RPMI7951 (cell line): ENCODE measurements around the gene ATP13A3. TPM values are rescaled to one million over a fixed set of nuclear protein-coding genes. Genes with fewer than 3 reads are reported as not detected.

Experiments used
- DNase-seq: peaks from one replicate; pipeline ENCODE4 v3.0.0-alpha.2; 2012; ENCODE audit warnings: low read depth
- total RNA-seq: library from RNA; depleted of rRNA; stranded (reverse); fragments of >200 nt; shearing (Covaris generic); gene quantifications from 2 replicates; pipeline ENCODE4 v1.2.3, GENCODE V29; 2014

The ATP13A3 gene
- total RNA-seq, 1 experiment from 2014 or later, result 126 TPM

DNA sequence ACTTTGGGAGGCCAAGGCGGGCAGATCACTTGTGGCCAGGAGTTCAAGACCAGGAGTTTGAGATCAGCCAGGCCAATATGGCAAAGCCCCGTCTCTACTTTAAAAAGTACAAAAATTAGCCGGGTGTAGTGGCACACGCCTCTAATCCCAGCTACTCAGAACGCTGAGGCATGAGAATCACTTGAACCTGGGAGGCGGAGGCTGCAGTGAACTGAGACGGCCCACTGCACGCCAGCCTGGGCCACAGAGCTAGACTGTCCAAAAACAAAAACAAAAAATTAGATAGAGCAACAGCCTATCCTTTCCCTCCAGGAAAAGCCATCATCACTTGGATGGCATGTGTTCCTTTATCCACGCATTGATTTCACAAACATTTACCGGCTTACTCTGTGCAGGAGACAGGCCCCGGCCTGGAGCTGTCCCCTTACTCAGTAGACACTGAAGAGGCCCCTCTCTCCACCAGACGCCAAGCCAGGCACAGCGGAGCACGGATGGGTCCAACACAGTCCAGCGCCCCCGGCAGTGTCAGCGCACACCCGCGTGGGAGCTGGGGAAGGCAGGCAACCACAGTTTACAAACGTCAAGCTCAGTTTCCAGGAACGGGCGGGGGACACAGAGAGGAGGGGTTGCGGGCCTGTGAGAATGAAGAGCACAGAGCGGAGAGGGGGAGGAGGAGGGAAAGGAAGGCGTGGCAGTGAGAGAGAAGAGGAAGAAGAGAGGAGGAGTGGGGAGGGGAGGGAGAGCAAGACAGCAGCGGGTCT, 90.8 kb downstream of the ATP13A3 start:
- DNase-seq, result peak; percentile 33

DNA sequence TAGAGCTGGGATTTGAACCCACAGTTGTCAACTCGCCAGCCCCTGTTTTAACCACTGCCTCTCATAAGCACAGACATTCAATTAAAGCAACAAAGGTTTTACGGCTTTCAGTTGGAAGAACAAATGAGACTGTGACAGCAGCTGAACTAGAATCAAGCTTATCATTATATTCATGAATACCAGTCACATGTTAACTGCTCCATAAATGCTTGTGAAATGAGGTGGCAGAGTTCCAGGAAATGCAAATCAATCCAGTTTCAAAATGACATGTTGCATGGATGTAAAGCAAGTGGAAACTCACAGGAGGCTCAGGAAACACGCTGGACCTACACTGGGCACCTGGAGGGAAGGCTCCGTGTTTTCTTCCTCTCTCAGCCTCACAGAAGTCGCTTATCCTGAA, 91.6 kb downstream of the ATP13A3 start:
- no peak for DNase-seq

DNA sequence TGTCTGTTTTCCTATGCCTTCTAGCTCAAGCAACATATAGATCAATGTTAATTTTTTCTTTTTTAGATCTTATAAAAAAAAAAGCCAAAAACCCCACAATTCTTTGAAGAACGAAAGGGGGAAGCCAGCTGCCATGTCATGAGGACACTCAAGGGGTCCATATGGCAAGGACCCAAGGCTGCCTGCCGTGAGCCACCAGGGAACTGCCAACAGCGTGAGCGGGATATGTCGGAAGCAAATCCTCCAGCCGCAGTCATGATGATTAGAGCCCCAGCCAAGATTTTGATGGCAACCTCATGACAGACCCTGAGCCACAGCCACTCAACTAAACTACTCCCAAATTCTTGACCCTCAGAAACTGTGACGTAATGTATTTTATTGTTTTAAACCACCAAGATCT, 94.2 kb downstream of the ATP13A3 start:
- no peak for DNase-seq

DNA sequence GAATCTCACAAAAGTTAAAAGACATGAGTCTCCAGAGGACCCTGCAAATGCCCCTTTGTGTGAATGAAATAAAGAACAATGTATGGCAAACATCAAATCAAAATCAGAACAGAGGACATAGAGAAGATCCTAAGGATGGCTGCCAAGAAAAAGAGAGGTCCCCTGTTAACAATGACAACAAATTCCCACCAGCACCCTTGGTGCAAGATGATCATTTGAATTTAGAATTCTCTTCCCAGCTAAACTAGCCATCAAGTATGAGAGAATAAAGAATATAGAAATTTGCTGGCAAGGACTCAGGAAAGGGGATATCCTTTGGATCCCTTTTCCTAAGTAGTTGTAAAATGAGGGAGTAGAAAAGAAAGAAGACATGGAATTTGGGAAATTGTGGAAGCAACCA, 96.0 kb downstream of the ATP13A3 start:
- DNase-seq, result no peak

DNA sequence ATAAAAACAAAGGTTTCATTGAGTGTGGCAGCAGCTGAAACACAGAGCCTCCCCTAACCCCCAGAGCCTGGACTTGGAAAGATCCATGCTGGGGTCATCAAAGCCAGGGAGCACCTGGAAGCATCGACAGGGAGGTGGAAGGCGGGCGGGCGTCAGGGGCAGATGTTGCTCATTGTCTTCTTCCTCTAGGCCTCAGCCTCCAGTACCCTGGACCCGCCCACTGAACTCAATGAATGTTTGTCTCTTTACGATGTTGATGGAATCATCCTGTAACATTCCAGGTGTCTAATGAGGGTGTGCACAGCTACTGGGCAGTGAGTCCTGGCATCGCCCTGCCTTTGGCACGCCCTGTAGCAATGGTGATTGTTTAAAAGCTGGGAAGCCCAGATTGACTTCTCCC, 97.5 kb downstream of the ATP13A3 start:
- DNase-seq, result no peak

DNA sequence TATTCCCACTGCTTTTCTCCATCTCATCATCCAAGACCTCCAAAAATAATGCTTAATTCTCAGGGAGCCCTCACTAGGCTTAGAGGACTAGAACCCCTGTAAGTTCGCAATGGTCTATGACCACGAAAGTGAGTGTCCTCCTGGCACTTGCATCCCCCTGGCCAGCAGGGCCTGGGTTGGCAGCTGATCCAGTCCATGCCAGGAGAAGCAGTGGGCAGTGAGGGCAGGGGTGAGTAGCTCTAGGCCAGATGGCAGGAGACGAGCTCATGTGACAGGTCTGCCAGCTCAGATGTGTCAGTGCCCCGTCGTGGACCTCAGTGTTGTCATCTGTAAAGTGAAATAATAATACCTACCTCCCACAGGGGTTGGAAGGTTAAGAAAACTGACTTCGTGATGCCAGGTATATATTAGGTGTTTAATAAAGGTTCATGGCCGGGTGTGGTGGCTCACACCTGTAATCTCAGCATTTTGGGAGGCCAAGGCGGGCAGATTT, 98.8 kb downstream of the ATP13A3 start:
- DNase-seq, result no peak

DNA sequence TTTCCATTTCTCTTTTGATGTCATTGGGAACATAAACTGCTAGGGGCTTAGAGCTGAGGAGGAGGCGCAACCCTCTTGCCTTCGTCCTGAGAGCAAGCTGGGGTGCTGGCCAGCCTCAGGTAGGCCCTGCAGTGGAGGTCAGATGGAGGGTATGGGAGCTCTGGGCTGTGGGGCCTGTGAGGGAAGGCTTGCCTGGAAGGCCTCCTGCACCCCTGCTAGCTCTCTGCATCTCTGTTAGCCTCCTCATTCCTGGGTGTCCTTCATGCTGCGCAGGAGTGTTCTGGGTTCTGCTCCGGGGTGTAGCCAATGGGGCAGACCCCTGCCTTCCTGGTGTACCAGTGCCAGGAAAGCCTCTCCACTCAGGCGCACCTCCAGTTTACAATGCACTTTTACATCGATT, 99.5 kb downstream of the ATP13A3 start:
- DNase-seq, result no peak

DNA sequence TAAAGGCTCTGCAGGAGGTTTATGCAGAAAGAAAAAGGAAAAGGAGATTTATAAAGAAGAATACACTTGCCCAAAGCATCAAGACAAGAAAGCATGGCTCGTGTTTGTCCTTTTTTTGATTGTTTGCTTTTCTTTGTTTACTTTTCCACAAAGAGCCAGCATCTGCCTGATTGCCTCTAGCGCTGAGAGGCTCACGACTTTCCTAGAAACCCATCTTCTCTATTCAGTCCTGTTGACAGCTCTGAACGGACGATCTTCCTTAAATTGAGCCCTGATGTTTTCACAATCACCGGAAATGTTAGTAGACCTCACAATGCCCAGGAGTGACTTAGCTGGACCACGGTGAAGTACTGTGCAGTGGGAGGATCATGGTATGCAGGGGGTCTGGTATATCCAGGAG, 100.2 kb downstream of the ATP13A3 start:
- no peak for DNase-seq

DNA sequence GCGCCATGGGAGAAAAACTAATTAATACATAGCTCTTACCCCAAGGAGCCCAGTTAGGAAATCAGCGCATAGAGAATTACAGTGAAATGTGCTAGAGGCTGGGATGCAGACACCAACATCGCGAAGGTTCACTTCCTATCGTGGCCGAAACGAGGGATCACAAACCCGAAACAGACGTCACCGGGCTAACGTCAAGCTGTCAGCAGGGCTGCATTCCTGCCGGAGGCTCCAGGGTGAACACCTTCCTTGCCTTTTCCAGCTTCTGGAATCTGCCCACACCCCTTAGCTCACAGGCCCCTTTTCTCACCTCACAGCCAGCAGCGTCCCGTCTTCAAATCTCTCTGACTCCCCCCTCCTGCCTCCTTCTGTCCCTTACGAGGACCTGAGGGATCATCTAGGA, 100.7 kb downstream of the ATP13A3 start:
- DNase-seq, result no peak

DNA sequence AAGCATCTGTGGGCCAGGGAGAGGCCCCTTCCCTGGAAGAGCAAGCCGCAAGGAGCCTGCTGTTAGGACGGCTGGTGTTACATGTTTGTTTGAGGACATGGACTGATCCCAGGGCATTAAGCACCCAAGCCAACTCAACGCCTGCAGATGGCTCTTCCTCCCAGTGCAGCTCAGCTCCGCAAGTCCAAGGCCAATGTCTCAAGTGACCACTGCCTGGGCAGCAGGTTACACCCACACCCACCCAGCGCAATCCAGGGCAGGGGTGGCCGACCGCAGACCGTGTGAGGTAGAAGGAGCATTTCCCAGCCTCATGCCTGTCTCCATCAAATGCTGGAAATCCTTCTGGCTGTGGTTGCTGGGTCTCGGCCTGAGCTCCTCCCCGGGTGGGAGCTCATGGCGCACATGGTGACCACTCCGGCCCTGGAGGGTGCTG, 102.2 kb downstream of the ATP13A3 start:
- no peak for DNase-seq

DNA sequence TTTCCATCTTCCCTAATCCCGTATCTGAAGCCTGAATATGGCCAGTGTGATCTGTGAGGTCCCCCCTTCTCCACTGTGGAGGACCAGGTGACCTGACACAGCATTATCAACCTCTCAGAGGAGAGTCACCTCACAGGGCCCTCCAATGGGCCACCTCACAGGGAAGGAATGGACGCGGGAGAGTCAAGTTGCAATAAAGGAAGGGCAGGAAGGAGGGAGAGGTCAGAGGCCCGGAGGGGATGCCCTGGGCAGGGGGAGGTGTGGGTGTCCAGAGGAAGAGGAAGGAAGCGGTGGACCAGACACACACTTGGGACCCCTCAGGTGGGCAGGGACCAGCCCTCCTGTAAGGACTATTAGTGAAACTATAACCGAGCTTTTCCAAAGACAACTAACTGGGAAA, 102.6 kb downstream of the ATP13A3 start:
- DNase-seq, result no peak

DNA sequence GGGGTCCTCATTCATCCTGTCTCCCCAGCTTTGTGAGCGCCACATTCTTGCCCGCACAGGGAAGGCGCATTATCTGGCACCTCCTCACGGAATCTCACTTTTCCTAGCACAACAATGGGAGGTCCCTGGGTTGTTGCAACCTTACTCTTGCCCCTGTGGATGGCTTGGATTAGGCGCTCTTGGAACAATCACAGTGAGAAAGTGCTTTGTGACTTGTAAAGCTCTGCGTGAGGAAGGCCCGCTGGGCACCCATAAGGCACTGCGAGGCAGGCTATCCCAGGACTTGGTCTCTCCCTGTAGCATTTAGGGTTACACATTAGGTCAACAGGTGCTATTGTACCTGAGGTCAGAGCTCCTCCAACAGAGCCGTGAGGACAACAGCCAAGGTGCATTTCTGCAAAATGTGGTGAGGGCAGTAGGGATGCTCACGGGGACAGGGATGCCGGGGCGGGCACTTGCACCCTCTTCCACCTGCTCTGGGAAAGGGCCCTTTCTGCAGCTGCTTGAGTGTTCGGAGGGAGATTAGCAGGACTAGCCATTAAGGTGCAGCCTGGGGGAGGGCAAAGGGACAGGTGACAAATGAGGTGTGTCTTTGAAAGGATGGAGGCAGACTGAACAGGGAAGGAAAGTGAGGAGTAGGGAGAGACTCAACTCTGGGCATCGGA, 103.4 kb downstream of the ATP13A3 start:
- DNase-seq, result no peak

DNA sequence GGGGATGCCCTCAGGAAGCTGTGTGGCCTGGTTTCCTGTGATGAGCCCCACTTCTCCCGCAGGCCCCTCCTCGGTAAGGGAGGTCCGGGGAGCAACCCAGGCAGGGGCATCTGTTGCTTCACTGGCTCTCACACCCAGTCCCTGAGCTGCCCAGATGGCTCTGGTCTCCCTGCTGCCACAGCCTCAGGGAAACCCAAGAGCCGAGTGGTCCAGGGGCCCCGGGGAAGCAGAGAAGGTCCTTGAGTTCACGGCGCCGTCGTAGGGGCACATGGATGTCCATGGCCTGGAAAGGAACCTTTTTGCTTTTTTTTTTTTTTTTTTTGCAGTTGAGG, 103.9 kb downstream of the ATP13A3 start:
- DNase-seq, result no peak

DNA sequence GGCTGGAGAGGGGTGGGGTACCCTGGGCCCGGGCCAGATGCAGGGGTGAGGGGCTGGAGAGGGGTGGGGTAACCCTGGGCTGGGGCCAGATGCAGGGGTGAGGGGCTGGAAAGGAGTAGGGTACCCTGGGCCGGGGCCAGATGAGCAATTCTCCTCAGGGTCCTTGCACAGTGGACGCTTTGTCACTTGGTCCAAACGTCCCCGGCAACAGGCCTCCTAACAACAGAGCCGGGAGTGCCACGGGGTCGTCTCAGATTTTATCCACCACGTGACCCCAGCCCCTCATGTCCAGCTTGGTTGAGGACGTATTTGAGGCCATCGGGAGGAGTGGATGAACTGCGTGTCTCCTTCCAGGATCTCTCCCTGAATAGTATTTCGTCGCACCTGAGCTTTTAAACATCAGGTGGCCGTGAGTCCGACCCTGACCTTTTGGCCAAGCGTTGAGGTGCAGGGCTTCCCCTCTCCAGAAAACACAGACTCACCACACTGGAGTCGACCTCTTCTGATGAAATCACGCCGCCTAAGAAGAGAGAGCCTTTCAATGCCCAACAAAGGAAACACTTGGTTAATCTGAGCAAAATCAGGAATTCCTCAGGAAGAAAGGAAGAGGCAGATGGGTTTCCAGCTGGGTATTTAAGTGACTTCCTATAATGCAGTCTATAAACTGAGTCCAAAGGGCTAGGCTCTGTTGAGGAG, 104.5 kb downstream of the ATP13A3 start:
- DNase-seq, result no peak

DNA sequence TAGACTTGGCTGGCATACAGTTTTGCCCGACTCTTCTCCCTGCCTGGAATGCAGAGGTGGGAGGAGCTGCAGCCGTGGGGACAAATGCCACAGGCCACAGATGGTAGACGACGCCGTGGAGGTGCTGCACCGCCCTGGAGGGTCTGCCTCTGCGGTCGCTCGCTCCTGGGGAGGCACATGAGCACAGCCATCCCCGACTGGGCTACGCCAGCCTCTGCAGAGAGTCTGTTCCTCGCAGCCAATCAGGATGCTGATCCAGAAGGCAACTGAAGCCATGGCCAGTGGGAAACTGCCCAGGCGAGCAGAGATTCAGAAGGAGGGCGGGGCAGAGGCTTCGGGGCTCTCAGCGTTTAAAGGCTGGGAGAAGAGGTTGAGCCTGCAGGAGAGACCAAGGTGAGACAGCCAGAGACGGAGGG, 105.3 kb downstream of the ATP13A3 start:
- DNase-seq, result peak; percentile 27

DNA sequence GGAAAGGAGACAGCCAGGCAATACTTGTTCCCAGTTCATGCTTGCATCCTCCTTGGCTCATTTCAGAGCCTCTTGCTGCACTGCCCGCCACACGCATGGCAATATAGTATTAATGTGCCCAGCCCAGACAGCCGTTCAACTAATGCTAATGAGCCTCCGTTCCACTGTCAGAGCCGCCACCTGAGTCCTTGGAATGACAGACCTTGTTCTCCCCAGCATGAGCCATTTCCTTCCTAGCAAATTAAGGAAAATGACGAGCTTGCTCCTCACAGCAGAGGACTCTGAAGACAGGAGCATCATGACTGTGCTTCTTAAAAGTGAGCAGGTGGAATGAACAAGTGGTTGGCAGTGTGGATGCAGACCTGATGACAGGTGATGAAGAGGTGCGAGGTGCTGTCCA, 106.5 kb downstream of the ATP13A3 start:
- no peak for DNase-seq

DNA sequence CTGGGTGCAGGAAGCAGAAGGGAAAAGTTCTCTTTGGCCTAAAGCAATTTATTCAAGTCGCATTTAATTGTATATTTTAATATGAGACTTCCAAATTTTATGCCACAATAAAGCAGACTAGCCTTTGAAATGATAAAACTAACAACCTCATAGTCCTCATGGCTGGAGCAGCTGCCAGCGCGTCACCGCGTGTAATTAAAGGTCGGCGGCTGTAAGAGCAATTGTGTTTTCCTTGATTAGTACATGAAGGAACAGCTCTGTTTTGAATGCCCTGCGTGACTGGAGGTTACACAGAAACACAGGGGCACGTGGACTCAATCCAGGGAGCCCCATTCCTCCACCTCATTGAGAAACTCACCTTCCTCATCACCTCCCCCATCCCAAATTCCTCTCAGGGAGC, 107.2 kb downstream of the ATP13A3 start:
- DNase-seq, result no peak

DNA sequence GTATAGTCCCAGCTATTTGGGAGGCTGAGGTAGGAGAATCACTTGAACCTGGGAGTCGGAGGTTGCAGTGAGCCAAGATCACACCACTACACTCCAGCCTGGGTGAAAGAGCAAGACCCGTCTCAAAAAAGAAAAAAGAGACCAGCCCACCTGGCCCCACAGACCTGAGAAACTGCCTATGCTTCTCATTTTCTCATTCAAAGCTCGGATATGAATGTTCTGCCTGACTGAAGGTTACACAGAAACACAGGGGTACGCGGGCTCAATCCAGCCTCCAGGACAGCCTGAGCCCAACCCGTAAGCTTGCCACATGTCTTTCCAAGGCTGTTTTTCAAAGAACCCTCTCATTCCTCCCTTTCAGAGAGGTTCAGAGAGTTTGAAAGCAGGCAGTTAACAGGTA, 107.6 kb downstream of the ATP13A3 start:
- DNase-seq, result no peak

DNA sequence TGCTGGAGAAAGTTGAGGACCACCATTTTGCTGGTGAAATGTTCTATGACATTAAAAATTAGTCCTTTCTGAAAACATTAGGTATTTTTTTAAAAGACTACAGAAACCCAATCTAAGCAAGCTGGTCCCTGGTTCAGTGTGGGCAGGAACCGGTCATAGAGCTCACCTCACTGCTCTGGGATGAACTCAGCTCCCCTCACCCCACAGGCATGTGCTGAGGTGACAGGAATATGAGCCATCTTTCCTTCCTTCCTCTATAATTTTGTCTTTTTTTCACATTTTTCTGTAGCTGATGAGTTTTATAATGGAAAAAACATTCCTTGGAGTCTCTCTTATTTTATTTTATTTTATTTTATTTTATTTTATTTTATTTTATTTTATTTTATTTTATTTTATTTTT, 109.1 kb downstream of the ATP13A3 start:
- no peak for DNase-seq

DNA sequence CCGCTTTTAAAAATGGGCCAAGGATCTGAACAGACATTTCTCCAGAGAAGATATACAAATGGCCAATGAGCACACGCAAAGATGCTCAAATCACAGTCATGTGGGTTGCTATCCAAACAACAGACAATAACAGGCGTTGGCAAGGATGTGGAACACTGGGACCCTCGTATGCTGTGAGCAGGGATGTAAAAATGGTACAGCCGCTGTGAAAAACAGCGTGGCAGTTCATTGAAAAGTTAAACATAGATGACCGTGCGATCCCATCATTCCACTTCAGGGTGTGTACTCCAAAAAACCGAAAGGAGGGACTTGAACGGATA, 110.6 kb downstream of the ATP13A3 start:
- no peak for DNase-seq

DNA sequence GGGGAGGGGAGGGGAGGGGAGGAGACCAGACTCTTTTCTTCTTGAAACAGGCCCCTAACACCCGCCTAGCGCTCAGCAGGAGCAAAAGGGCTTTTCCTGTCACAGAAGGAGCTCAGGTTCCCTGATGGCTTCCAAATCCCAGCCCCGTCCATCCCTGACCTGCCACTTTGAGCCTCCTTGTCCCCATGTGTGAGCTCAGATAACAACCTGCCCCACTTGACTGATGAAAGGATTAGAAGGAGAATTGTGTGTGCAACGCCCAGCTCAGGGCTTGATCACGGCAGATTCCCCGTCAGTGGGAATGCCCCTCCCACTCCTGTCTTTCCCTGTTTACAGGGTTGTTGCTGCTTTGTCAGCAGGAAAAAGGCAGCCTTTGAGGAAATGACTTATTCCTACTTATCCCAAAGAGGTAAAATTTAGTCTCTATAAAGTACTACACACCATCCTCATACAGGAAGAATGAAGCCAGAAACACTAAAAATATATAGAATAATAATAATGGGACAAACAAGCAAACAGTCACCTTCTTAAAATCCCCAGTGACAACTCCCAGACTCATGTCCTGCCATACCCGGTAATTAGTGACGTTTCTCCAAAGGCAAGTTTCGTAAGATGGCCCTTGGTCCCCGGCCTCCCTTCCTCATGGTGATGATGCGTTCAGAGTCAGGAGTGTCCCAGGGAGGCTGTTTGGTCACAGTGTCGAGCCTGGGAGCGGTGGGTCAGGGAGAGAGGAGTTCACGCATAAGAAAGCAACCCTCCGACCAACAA, 111.1 kb downstream of the ATP13A3 start:
- DNase-seq, result no peak

DNA sequence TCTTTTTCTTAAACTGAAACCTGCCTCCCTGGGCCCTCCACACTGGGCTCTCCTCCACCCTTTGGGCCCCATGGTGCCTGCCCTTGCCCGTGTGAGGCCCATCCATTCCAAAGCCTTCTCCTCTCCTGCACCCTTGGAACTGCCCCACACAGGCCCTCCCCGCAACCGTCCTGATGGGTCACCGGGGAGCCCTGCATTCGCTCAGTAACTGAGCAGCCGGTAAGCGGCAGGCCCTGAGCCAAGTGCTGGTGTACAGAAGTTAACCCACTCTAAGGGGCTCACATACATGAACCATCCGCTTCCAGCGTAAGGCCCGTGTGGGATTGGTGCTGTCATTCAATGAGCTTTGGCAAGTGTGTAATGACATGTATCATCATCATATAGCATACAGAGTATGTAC, 111.9 kb downstream of the ATP13A3 start:
- DNase-seq, result no peak
